ENCODE data around the gene MRRF.
A peak's percentile ranks its signal among the peaks of the same experiment; 100 is the strongest.

MRRF gene

GRCh38 chr9:122332083-122332482, 67.4 kb downstream of the MRRF start:
- no peak for DNase-seq (ENCODE audit: low read depth, low spot score)

DNA sequence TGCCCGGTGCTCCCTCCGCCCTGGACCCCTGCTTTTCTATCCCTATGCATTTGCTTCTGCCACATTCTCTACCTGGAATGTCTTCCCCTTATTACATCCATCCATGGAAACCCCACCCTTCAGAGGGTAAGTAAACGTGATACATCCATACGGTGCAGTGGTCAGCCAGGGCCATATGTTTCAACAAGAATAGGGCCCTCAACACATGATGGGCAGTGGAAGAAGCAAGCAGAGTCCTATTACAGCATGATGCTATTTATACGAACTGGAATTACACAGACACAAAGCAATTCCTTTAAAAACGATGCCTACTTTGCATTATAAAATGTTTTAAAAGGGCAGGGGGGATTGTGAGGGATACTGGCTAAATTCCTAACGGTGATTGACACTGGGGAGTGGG, 68.0 kb downstream of the MRRF start:
- no peak for DNase-seq (ENCODE audit: low read depth, low spot score)

DNA sequence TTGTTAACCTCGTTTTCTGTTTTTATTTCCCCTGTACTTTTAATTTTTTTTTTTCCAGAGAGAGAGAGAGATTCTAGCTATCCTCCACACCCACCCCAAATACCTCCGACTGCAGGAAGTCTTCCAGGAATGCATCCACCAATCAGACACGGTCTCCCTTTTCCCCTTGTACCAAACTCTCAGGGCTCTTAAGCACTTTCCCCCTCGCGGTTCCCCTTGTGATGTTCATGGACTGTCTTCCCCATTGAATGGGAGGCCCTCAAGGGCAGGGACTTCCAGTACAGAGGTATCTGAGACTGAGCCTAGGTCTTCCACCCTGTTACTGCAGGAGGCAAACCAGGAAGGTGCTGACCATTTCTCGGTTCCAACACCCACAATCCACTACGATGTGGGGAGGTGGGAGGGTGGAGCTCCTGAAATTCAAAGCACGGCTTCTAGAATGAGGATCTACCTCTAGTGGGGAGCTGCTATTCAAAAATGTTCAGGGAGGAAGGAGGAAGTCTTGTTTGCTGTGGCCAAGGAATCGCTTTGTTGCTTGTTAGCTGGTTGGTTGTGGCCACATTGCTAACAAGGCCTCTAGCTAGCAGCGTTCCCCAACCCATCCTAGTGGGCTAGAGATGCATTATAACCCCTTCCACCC, 68.6 kb downstream of the MRRF start:
- DNase-seq (ENCODE audit: low read depth, low spot score): no peak

GRCh38 chr9:122334916-122335315, 70.2 kb downstream of the MRRF start:
- DNase-seq (ENCODE audit: low read depth, low spot score): no peak

DNA sequence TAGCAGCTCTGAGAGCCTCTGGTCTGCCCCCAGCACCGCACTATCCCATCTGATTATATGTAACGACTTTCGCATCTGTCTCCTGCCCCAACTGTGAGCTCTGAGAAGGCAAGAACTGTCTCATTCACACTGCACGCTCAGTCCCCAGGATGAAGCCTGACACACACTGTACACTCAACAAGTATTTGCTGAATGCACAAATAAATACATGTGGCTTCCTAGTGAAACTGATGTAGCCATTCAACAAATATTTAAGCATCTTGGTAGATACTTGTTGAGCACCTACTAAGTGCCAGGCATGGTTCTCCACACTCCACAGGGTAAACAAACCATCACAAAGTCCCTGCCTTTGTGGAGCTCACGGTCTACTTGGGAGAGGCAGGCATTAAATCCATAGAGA, 71.5 kb downstream of the MRRF start:
- no peak for DNase-seq (ENCODE audit: low read depth, low spot score)

DNA sequence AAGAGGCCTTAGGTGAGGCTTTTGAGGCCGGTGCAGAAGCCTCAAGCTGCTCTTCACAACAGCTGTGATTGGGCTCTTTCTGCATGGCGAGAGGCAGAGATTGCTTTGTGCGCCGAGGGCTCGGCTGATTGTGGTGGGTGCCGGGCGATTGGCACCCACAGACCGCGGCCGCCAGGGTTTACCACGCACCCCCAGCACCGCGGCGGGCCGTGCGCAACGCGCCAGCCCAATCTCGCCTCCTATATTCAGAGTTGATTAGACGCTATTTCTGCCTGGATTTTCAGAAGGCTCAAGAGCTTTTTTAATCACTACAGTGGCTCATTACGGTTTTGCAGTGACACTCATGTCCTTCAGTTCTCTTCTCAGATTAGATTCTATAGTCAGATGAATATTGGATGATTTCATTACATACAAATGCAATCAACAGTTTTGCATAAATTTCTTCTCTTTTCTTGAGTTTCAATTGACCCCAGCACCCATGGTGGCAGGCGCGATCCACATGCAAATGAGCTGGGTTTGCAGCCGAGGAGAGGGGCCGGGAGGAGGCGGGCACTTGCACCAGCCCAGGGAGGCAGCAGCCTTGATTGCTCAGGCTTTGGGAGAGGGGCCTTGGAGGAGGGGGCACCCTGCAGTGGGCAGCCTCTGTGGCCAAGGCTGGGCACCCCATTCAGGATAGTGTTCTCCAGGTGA, 72.3 kb downstream of the MRRF start:
- DNase-seq (ENCODE audit: low read depth, low spot score): no peak

DNA sequence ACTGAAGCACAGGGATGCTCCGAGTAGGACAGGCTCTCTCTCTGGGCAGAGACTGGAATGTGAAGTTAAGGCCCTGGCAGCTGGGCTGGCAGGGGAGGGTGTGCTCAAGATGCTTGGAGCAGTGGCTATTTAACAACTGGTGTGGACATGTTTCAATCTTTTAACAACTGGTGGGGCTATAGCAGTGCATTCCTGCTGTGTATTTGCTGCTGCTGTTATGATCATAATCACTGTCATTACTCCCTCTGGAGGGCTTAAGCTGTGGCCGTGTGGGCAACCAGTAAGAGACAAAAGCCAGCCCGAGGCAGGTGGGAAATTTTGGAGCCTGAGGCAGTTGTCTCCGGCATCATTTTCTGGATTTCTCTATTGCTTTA, 72.9 kb downstream of the MRRF start:
- no peak for DNase-seq (ENCODE audit: low read depth, low spot score)

- DNase-seq (ENCODE audit: low read depth, low spot score): no peak
Measured at GRCh38 chr9:122338536-122338935, 73.9 kb downstream of the MRRF start.

- DNase-seq (ENCODE audit: low read depth, low spot score): no peak
Measured at GRCh38 chr9:122338994-122339393, 74.3 kb downstream of the MRRF start.

DNA sequence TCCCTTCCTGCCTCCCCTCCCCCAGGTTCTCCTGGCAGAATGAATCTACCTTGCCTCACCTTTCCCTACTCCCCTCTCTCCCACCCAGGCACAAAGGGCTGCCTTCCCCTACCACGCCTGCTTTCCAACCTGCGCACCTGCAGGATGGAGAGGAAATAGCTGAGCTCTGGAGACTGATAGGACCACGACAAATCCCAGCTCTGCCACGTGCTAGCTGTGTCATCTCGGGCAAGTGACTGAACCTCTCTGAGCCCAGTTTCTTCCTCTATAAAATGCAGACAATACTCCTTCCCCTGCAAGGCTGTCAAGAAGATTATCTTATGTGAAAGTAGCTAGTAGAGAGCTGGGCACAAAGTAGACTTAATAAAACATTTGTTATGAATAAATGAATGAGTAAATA, 74.9 kb downstream of the MRRF start:
- DNase-seq (ENCODE audit: low read depth, low spot score): no peak

GRCh38 chr9:122340161-122340560, 75.5 kb downstream of the MRRF start:
- DNase-seq (ENCODE audit: low read depth, low spot score): no peak

GRCh38 chr9:122342323-122343050, 77.8 kb downstream of the MRRF start:
- DNase-seq (ENCODE audit: low read depth, low spot score): no peak

DNA sequence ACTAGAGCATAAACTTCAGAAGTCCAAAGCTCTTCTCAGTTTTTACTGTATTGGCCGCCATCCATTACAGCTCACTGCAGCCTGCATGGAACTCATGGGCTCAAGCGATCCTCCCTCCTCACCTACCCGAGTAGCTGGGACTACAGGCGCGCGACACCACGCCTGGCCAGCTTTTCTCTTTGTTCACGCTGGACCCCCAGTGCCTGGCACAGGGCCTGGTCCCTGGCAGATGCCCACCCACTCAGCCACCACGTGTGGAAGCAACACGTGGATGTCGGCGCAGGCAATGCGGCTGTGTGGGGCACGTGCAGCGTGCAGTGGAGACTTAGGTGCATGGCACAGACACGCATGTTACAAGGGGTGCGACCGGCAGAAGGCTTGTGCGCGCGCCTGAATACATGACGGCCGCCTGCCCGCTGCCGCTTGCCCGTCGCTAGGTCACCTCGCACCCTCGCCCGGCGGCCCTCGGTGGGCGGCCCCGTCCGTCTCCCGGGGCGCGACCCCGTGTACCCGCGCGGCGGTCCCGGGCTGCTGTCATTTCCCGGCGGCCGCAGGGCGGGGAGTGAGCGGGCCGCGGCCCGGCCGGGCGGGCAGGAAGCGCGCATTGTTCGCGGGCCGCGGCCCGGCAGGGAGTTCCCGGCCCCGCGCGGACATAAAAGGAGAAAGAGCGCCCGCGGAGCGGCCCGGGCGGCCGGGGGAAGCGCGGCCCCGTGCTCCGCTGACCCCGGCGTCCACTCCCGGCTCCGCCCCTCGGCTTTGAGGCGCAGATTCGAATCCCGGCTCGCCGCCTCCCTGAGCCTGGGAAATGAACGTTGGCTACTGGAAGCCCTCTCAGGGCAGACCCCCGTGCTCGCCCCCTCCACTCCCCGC, 82.0 kb downstream of the MRRF start:
- DNase-seq (ENCODE audit: low read depth, low spot score): no peak

DNA sequence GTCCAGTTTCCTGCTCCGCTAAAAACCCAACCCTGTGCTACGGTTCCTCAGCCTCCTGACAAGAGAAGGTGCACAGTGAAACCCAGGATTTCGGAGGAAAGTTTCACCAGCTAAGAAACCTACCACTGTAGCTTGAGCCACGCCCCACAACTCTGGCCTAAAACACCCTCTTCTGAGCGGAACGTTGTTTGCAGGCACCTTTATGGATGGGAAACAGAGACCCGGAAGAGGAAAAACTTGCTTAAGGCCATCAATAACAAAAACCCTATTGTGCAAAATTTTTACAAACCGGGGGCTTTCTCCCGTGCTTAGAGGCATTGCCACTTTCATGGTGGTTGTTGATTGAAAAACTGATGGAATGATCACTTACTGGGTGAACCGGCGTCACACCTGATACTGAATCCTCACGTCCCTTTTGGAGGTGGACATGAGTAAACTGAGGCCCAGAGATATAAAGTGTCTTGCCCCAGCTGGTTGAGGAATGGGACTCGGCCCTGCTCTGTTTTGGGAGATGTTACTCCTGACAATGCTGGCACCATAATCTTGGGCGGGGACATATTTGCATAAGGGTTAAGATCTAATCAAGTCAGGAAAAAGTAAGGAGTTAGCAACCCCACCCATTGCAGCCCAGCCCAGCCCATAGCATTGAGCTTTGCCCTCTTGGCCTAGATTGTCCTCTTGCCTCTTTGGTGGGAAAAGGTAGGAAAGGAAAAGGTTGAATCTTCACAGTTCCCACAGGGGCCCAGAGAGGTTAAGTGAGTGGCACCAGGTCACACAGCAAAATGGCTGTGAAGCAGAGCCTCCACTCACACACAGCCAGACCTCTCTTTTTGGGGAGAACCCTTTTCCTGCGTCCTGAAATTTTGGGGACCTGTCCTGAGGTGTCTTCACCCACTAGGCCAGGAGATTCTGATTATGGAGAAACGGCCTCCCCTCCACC, 82.9 kb downstream of the MRRF start:
- no peak for DNase-seq (ENCODE audit: low read depth, low spot score)

- no peak for DNase-seq (ENCODE audit: low read depth, low spot score)
Measured at GRCh38 chr9:122348288-122348777, 83.7 kb downstream of the MRRF start.

DNA sequence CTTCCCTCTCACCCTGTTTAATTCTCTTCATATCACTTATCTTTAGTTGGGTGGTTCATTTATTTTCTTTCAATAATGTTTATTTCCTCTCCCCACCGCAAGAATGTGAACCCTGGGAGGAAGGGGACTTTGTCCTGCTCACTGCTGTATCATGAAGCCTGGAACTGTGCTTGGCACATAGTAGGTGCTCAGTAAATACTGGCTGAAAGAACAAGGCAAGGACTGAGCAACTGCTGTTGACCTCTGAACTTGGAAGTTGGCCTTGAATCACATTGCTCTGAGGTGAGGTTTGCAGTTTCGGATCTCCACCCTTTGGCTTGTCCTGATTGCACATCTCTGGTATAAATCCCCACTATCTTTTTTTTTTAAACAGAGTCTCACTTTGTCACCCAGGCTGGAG, 84.1 kb downstream of the MRRF start:
- no peak for DNase-seq (ENCODE audit: low read depth, low spot score)

GRCh38 chr9:122349201-122349600, 84.5 kb downstream of the MRRF start:
- DNase-seq (ENCODE audit: low read depth, low spot score): no peak

GRCh38 chr9:122350577-122351355, 86.1 kb downstream of the MRRF start:
- peak; percentile 31 for DNase-seq (ENCODE audit: low read depth, low spot score)

DNA sequence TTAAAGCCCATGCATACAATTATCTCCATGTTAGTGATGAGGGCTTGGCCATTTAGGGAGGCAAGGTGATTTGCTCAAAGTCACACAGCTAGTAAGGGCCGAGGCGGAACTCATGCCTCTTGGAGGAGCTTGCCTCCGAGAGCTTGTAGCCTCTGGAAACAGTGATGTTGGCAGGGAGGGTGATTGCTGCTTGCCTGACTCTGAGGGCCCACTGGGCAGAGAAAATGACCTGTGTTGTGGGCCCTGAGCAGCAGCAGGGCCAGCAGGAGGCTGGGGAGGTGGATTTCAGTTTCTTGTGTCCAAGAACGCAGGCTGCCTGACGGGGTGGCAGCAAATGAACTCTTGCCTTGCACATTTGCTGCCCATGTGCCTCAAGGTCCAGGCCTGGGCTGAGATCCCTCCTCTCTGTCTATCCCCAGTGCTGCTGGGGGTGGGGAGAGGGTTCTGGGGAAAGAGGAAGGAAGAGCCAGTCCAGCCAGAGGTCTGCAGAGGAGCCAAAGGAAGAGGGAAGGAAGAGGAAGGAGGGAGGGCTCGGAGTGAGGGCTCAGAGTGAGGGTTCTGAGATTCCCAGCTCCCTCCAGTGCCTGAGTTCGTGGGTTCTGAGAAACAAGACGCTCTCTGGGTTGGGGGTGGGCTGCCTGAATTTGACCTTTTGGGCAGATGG, 90.0 kb downstream of the MRRF start:
- DNase-seq (ENCODE audit: low read depth, low spot score): no peak

All from smooth muscle cell of the brain vasculature (primary cell).